ENCODE data around the gene BEND3. TPM values are rescaled to one million over a fixed set of nuclear protein-coding genes. Genes with fewer than 3 reads are reported as not detected.

BEND3 gene
- total RNA-seq, 1 donor from 2014 or later: 23.6 TPM

GRCh38 chr6:107056796-107057195 is 58.5 kb downstream of the BEND3 start:
- no peak for DNase-seq (ENCODE audit: low spot score, unreplicated experiment)
- H3K4me1 Mint-ChIP-seq (ENCODE audit: low read depth): no peaks in the 10 kb centered on the region
- H3K27ac Mint-ChIP-seq: no peak overlapping the region
- no peak overlapping the region for H3K4me3 Mint-ChIP-seq (ENCODE audit: low read depth)
- H3K36me3 Mint-ChIP-seq (ENCODE audit: insufficient read depth): no peaks in the 10 kb centered on the region
- H3K27me3 Mint-ChIP-seq: peaks cover 8% of the 10 kb centered on the region
- no peaks in the 10 kb centered on the region for H3K9me3 Mint-ChIP-seq (ENCODE audit: low read depth)
- TF ChIP-seq CTCF (IDR thresholded peaks at IDR 0.05; ENCODE audit: unreplicated experiment): no peak

GRCh38 chr6:107047807-107048206 is 67.5 kb downstream of the BEND3 start:
- Mint-ChIP-seq H3K27ac (no peak overlapping the region), H3K36me3 (ENCODE audit: insufficient read depth) (peaks cover 2% of the 10 kb centered on the region), H3K4me3 (ENCODE audit: low read depth) (no peak overlapping the region), H3K9me3 (ENCODE audit: low read depth) (no peaks in the 10 kb centered on the region), H3K27me3 (no peaks in the 10 kb centered on the region), H3K4me1 (ENCODE audit: low read depth) (peaks cover 8% of the 10 kb centered on the region)
- DNase-seq (ENCODE audit: low spot score, unreplicated experiment): no peak
- TF ChIP-seq CTCF (IDR thresholded peaks at IDR 0.05; ENCODE audit: unreplicated experiment): no peak

- no peak overlapping the region for H3K27ac Mint-ChIP-seq
- H3K27me3 Mint-ChIP-seq: no peaks in the 10 kb centered on the region
- DNase-seq (ENCODE audit: low spot score, unreplicated experiment): no peak
- no peak for TF ChIP-seq CTCF (IDR thresholded peaks at IDR 0.05; ENCODE audit: unreplicated experiment)
- no peaks in the 10 kb centered on the region for H3K9me3 Mint-ChIP-seq (ENCODE audit: low read depth)
- H3K4me3 Mint-ChIP-seq (ENCODE audit: low read depth): no peak overlapping the region
- H3K36me3 Mint-ChIP-seq (ENCODE audit: insufficient read depth): peaks cover 3% of the 10 kb centered on the region
- peaks cover 8% of the 10 kb centered on the region for H3K4me1 Mint-ChIP-seq (ENCODE audit: low read depth)
Observed at GRCh38 chr6:107045826-107046675, 69.3 kb downstream of the BEND3 start.

GRCh38 chr6:107033126-107033525 is 82.2 kb downstream of the BEND3 start:
- Mint-ChIP-seq H3K9me3 (ENCODE audit: low read depth) (no peaks in the 10 kb centered on the region), H3K36me3 (ENCODE audit: insufficient read depth) (peaks cover 6% of the 10 kb centered on the region), H3K4me1 (ENCODE audit: low read depth) (peaks cover 6% of the 10 kb centered on the region), H3K27ac (no peak overlapping the region), H3K4me3 (ENCODE audit: low read depth) (no peak overlapping the region), H3K27me3 (no peaks in the 10 kb centered on the region)
- no peak for DNase-seq (ENCODE audit: low spot score, unreplicated experiment)
- no peak for TF ChIP-seq CTCF (IDR thresholded peaks at IDR 0.05; ENCODE audit: unreplicated experiment)

GRCh38 chr6:107032051-107032450 is 83.3 kb downstream of the BEND3 start:
- H3K9me3 Mint-ChIP-seq (ENCODE audit: low read depth): no peaks in the 10 kb centered on the region

More at GRCh38 chr6:107032051-107032450, 83.3 kb downstream of the BEND3 start:
- TF ChIP-seq CTCF (IDR thresholded peaks at IDR 0.05; ENCODE audit: unreplicated experiment): no peak
- H3K36me3 Mint-ChIP-seq (ENCODE audit: insufficient read depth): peaks cover 6% of the 10 kb centered on the region
- H3K27ac Mint-ChIP-seq: no peak overlapping the region
- peaks cover 6% of the 10 kb centered on the region for H3K4me1 Mint-ChIP-seq (ENCODE audit: low read depth)
- no peak for DNase-seq (ENCODE audit: low spot score, unreplicated experiment)
- H3K27me3 Mint-ChIP-seq: no peaks in the 10 kb centered on the region
- no peak overlapping the region for H3K4me3 Mint-ChIP-seq (ENCODE audit: low read depth)

Data from progenitor cell of endocrine pancreas (in vitro differentiated cells).